ENCODE data around the gene NOX3. TPM values are rescaled to one million over a fixed set of nuclear protein-coding genes. Genes with fewer than 3 reads are reported as not detected.

NOX3 gene
- polyA plus RNA-seq, 6 donors from 2014 or later: not detected

DNA sequence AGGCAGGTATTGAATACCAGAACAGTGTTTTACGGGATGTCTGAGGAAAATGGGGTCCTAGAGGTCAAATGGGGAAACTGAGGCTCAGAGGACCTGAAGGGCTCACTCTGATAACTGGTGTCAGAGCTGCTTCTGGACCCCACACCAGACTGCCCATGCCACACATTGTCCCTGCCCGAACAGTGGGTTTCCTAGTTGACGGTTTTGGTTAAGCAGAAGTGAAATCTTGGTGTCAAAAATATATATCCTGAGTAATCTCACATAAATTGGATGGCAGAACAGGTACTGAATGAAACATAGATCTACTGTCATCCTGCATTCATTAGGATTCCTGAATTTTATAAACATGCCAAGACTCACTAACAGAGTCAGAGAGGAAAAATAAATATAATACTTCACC is 16.3 kb downstream of the NOX3 start:
- peak in 1 of 2 donors; percentile 50 for ATAC-seq (ENCODE audit: low read depth in 2 of 2)
- Mint-ChIP-seq H3K36me3 (no peaks in the 10 kb centered on the region), H3K4me3 (peak overlapping the region in 6 of 8 donors; percentile 2 to 68 (median 28)), H3K4me1 (peaks cover 13 to 28% (median 27%) of the 10 kb centered on the region in 3 donors), H3K27ac (no peak overlapping the region), H3K27me3 (no peaks in the 10 kb centered on the region), H3K9me3 (no peaks in the 10 kb centered on the region)
- DNase-seq: no peak

DNA sequence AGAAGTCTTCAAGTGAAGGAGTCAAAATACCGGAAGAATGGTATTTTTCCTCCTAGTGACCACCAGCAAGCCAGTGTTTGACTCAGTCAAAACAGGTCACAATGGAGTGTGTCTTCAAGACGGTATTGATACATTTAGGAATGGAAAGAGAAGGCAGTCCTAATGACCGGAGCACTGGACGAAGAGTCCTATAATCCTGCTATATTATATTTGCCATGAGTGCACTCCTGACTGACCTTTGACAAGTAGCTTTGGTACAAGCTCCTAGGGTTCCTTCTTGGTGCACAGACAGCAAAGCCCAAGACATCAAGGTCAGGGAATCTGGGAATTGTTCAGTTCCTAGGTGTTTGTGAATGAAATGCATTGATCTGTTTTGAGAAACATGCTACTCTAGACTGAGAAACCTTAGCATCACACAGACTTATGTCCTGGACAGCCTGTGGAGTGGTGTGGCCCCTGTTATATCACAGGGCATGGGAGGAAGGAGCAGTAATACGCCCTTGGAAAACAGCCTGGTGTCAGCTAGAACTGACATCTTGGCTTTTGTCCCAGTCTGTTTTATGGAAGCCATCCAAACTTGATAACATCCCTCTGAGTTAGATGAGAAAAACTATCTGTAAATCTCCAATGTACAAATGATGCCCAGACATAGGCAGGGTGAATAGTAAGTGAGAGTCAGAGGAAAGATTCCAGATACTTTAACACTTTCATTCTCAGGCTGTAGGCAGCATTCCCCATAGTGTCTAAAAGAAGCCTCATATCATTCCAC is 18.5 kb downstream of the NOX3 start:
- no peaks in the 10 kb centered on the region for H3K9me3 Mint-ChIP-seq
- H3K4me3 Mint-ChIP-seq: no peak overlapping the region
- H3K36me3 Mint-ChIP-seq: no peaks in the 10 kb centered on the region
- peaks cover 13 to 28% (median 27%) of the 10 kb centered on the region in 3 donors for H3K4me1 Mint-ChIP-seq
- no peak for ATAC-seq (ENCODE audit: low read depth in 2 of 2)
- no peak for DNase-seq
- no peak overlapping the region for H3K27ac Mint-ChIP-seq
- H3K27me3 Mint-ChIP-seq: no peaks in the 10 kb centered on the region

DNA sequence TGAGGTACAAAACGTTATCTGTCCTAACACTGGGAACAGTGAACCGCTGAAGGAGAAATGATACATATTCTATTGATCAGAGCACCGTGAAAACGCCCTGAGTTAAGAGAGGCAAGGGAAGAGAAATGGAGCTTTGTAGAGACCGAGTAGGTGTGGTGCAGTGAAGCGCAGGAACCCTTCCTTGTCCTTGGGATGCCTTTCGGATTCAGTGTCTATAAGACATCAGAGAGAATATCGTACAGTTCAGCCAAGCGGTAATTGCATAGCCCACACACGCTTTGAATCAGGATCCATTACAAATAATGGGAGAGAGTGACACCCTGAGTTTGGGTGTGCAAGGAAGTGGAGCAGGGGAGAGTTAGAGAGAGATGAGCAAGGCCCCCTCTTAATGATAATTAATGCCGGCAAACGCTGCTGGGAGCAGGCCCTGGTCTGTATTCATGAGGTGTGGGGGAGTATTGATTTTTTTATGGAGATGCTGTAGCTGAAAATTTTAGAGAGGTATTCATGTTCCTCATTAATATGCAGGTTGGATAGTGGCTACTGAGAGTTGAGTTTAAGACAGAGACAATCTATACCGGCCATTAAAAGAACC is 20.7 kb downstream of the NOX3 start:
- Mint-ChIP-seq H3K4me3 (no peak overlapping the region), H3K27me3 (no peaks in the 10 kb centered on the region), H3K36me3 (no peaks in the 10 kb centered on the region), H3K4me1 (peaks cover 13 to 23% (median 21%) of the 10 kb centered on the region in 3 donors), H3K9me3 (no peaks in the 10 kb centered on the region), H3K27ac (peak overlapping the region in 2 of 6 donors; percentile 4 to 88)
- ATAC-seq (ENCODE audit: low read depth in 2 of 2) (no peak), DNase-seq (no peak)

DNA sequence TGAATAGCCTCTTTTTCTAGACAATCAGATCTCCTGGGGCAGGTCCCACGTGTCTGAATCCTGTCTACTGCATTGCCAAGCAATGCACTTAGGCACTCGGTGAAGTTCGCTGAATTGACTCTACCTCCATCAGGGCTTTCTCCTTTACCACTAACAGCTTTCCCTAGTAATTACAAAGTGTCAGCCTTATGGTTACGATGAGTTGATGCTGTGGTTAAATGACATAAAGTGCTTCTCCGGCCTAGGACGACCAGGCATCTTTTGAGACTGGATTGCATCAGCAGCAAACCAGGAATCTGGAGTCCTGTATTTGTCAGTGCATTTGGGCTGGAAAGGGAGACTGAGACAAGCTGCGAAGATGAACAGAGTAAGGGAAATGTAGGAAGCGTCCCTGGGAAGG is 21.5 kb downstream of the NOX3 start:
- DNase-seq: no peak
- Mint-ChIP-seq H3K4me3 (no peak overlapping the region), H3K9me3 (no peaks in the 10 kb centered on the region), H3K27ac (no peak overlapping the region), H3K4me1 (peaks cover 5 to 18% (median 15%) of the 10 kb centered on the region in 3 donors), H3K36me3 (no peaks in the 10 kb centered on the region), H3K27me3 (no peaks in the 10 kb centered on the region)
- no peak for ATAC-seq (ENCODE audit: low read depth in 2 of 2)

DNA sequence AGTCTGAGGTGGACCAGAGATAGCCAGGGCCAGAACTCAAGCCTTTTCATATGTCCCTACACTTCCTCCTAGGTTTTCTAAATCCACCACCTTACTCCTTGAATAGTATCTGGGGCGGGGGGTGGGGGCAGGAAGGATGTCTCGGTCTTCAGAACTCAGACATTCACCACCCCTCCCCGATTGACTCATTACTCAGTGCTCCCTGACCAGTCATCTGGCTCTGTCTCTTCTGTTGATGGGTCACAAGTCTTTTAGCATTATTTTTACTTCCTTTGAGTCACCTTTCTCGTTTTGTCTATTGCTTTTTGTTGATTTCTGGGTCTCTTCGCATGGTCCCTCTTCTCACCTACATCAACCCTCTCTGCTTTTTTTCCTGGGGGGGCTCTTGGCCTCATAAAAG is 23.3 kb downstream of the NOX3 start:
- H3K27me3 Mint-ChIP-seq: no peaks in the 10 kb centered on the region
- no peak for ATAC-seq (ENCODE audit: low read depth in 2 of 2)
- no peak for DNase-seq
- no peak overlapping the region for H3K27ac Mint-ChIP-seq
- H3K9me3 Mint-ChIP-seq: no peaks in the 10 kb centered on the region
- H3K36me3 Mint-ChIP-seq: no peaks in the 10 kb centered on the region
- peaks cover 0 to 5% (median 2%) of the 10 kb centered on the region in 3 donors for H3K4me1 Mint-ChIP-seq
- H3K4me3 Mint-ChIP-seq: no peak overlapping the region

DNA sequence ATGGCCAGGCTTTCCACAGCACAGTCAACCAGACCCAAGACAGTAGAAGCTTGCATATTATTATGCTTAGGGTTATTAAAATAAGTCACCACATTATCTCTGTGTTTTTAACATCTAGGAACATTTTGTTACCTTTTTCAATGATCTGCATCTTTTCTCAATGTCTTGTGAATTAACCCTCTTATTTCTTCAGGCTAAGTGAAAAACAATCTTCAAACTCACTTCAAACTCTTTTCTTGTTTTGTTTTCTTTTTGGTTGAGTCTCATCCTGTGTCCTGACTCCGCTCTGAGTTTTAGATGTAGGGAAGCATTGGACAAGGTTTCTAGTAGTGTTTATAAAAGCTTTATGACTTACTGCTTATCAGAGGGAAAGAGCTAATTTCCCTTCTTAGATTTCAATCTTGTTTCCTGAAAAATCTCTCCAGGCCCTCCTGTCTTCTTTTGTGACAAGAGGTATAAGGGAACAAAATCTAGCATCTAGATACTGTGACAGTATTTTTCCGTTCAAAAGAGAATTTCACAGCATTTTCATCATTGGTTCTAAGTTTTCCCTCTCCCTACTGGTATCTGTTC is 26.2 kb downstream of the NOX3 start:
- H3K27ac Mint-ChIP-seq: no peak overlapping the region
- no peaks in the 10 kb centered on the region for H3K9me3 Mint-ChIP-seq
- no peaks in the 10 kb centered on the region for H3K36me3 Mint-ChIP-seq
- peaks cover 0 to 11% (median 0%) of the 10 kb centered on the region in 3 donors for H3K4me1 Mint-ChIP-seq
- no peaks in the 10 kb centered on the region for H3K27me3 Mint-ChIP-seq
- H3K4me3 Mint-ChIP-seq: no peak overlapping the region
- DNase-seq (no peak), ATAC-seq (ENCODE audit: low read depth in 2 of 2) (no peak)

DNA sequence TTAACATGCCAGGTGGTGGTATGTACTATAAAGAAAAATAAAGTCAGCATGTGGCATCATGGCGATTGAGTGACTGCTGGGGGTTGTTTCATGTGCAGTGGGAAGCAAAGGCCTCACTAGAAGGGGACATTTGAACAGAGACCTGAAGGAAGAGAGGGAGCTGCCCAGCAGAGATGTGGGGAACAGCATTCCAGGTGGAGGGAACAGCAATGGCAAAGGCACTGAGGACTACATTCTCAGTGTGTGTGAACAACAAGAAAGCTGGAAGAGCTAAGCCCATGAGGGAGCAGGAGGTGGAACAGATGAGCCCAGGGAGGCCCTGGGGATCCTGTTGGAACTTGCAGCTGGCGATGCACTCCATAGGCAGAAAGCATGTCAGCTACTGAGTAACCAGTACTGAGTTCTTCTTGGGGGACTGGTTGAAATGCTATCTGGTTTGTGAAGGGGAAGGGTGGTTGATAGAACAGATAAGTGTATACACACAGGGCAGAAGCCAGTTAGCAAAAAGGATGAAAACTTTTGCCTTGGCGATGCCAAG is 29.2 kb downstream of the NOX3 start:
- Mint-ChIP-seq H3K4me3 (no peak overlapping the region), H3K27ac (peak overlapping the region in 1 of 6 donors; percentile 21)

DNA sequence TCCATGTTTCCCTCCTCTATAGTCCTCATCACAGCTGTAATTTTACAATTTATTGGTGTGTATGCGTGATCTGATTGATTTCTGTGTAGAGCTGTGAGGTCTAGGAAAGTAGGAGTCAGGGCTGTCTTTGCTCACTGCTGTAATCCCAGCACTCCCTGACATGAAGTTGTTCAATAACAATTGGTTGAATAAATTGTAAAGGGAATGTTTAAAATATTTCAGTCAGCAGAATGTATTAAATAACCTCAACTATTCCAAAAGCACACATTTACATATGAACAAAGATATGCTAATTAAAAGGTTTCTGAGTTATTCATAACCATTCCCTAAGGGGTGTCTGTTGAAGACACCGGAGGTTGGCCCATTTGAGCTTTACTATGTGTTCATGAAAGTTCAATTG is 31.5 kb downstream of the NOX3 start:
- Mint-ChIP-seq H3K4me3 (no peak overlapping the region), H3K27me3 (no peaks in the 10 kb centered on the region), H3K4me1 (peaks cover 23 to 30% (median 27%) of the 10 kb centered on the region in 3 donors), H3K9me3 (no peaks in the 10 kb centered on the region), H3K36me3 (no peaks in the 10 kb centered on the region), H3K27ac (peak overlapping the region in 2 of 6 donors; percentile 5 to 13)
- DNase-seq (no peak), ATAC-seq (ENCODE audit: low read depth in 2 of 2) (no peak)

More for the DNA sequence above, 29.2 kb downstream of the NOX3 start:
- ATAC-seq (ENCODE audit: low read depth in 2 of 2) (no peak), DNase-seq (no peak)
- H3K4me1 Mint-ChIP-seq: peaks cover 6 to 20% (median 7%) of the 10 kb centered on the region in 3 donors
- H3K9me3 Mint-ChIP-seq: no peaks in the 10 kb centered on the region
- no peaks in the 10 kb centered on the region for H3K27me3 Mint-ChIP-seq
- no peaks in the 10 kb centered on the region for H3K36me3 Mint-ChIP-seq

DNA sequence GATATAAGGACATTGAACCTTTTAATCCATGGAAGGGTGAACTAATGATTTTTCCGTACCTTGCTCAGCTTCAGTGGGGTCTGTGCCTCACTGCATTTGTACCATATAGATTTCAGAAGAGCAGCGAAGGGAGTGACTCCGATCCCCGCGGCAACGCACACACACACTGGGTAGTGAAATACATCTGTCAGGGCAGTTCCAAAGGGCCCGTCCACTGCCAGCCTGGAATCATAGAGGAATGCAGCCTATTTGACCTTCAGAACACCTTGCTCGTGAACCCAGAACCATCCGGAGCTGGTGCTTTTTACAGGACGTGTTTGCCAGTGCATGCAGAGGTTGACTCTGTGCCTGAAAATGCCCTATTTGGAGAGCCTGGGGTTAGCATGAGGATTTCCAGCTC is 33.0 kb downstream of the NOX3 start:
- Mint-ChIP-seq H3K36me3 (no peaks in the 10 kb centered on the region), H3K4me3 (no peak overlapping the region), H3K9me3 (no peaks in the 10 kb centered on the region), H3K27me3 (no peaks in the 10 kb centered on the region), H3K4me1 (peaks cover 34 to 45% (median 43%) of the 10 kb centered on the region in 3 donors), H3K27ac (peak overlapping the region in 2 of 6 donors; percentile 26 to 51)
- ATAC-seq (ENCODE audit: low read depth in 2 of 2) (no peak), DNase-seq (no peak)

DNA sequence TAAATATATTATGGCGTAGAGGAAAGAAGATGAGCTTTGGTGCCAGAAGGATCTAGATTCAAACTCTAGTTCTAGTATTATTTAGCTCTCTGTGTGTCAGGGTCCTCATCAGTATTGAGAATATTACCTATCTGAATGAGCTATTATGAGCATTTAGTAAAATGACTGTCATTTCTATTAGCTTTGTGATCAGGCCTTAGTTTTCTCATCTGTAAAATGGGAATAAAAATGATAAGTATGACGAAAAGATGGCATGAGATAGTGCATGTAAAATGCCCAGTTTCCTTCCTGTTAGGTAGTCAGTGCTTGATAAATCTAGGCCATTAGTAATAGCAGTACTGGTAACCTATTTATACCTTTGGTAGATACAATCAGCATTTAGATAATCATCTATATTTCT is 35.1 kb downstream of the NOX3 start:
- H3K27ac Mint-ChIP-seq: peak overlapping the region in 2 of 6 donors; percentile 21 to 97
- H3K9me3 Mint-ChIP-seq: no peaks in the 10 kb centered on the region
- H3K4me3 Mint-ChIP-seq: peak overlapping the region in 2 of 8 donors; percentile 17 to 36
- H3K27me3 Mint-ChIP-seq: no peaks in the 10 kb centered on the region
- no peak for ATAC-seq (ENCODE audit: low read depth in 2 of 2)
- peaks cover 44 to 52% (median 52%) of the 10 kb centered on the region in 3 donors for H3K4me1 Mint-ChIP-seq
- no peaks in the 10 kb centered on the region for H3K36me3 Mint-ChIP-seq
- no peak for DNase-seq

DNA sequence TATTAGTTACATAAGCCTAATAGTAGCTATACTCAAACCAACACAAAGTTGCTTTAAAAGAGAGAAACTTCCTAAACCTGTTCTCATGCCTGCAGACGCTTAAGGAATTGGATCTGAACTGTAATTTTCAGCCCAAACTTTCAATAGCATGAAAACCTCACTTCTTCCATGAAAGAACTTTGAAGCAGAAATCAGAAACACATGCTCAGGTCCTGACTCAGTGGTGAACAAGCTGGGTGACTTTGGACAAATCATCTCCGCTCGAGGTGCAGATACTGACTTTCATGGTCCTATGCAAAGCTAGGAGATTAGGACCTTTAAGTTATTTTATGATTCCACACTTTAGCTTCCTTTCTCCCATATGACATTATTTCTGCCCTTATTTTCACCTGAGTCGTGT is 36.5 kb downstream of the NOX3 start:
- H3K36me3 Mint-ChIP-seq: no peaks in the 10 kb centered on the region
- H3K27ac Mint-ChIP-seq: peak overlapping the region; percentile 7 to 99 (median 98)
- ATAC-seq (ENCODE audit: low read depth in 2 of 2) (no peak), DNase-seq (no peak)
- H3K4me1 Mint-ChIP-seq: peaks cover 44 to 53% (median 52%) of the 10 kb centered on the region in 3 donors
- H3K9me3 Mint-ChIP-seq: no peaks in the 10 kb centered on the region
- no peaks in the 10 kb centered on the region for H3K27me3 Mint-ChIP-seq
- peak overlapping the region in 4 of 8 donors; percentile 68 to 99 (median 88) for H3K4me3 Mint-ChIP-seq

DNA sequence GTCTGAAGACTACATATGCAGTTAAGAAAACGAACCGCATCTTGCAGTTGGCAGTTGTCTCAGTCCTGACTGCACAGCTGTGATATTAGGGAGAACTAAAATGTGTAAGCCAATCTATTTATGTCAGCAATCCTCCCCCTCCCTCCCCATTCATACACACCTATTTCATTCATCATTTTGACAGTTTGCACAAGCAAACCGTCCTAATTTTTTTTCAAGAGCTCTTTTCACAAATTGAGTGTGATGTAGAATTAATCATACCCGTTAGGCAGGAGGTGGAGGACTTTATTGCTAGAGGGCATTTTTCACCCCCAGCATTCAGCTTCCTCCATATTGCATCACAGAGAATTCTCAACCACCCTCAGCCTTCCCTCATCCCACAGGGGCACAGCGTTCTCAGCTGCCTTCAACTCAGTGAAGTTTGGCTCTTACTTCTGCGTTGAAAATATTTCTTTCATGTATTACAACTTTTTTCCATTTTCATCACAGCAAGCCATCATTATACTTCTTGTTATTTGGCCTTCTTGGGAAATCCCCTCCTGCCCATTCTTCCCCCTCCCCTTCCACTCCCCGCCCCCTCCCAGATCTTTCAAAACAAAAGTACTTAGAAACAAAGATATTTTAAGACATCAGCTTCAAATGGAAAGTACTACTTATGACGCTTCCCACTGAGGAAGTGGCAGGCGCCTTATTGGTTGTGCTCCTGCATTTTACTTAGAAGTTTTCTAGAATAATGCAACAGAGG is 37.5 kb downstream of the NOX3 start:
- Mint-ChIP-seq H3K4me1 (peaks cover 44 to 53% (median 52%) of the 10 kb centered on the region in 3 donors), H3K27ac (peak overlapping the region; percentile 95 to 99 (median 98)), H3K36me3 (no peaks in the 10 kb centered on the region), H3K4me3 (peak overlapping the region; percentile 68 to 99 (median 88)), H3K27me3 (no peaks in the 10 kb centered on the region), H3K9me3 (no peaks in the 10 kb centered on the region)
- ATAC-seq (ENCODE audit: low read depth in 2 of 2): peak; percentile 79 to 86
- DNase-seq: peak; percentile 62

DNA sequence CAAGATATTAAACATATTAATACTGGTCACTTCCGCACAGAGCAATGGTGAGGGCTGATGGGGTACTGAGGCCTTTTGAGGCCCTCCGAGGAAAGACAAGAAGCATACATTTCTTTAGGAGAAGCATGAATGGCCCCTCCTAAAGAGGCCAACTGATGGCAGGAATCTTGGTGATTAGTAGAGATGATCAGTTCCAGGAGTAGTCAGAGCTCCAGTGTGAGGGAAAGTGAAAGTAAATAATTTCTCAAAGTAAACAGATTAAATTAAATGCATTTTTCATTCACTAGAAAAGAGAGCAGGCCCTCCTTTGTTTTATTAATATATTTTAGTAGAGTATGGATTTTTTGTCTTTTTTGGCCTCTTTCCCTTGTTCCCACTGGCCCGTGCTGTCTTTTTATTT is 38.2 kb downstream of the NOX3 start:
- no peak for ATAC-seq (ENCODE audit: low read depth in 2 of 2)
- H3K27ac Mint-ChIP-seq: peak overlapping the region; percentile 51 to 99 (median 98)
- H3K9me3 Mint-ChIP-seq: no peaks in the 10 kb centered on the region
- peak overlapping the region; percentile 68 to 99 (median 88) for H3K4me3 Mint-ChIP-seq
- DNase-seq: no peak
- peaks cover 44 to 53% (median 52%) of the 10 kb centered on the region in 3 donors for H3K4me1 Mint-ChIP-seq
- H3K27me3 Mint-ChIP-seq: no peaks in the 10 kb centered on the region
- no peaks in the 10 kb centered on the region for H3K36me3 Mint-ChIP-seq

All from naive B cell (primary cell).